Natural killer cell (primary cell): ENCODE results near the gene KRTAP12-2. TPM values are rescaled to one million over a fixed set of nuclear protein-coding genes. Genes with fewer than 3 reads are reported as not detected.

Source experiments
- ATAC-seq, 3 donors: fragments of 150-1000 bp in 2 of 3; fragments of 200-7000 bp in 1 of 3; cut with Tn5 transposase; 1 replicate in 1 of 3; 2 replicates in 2 of 3; pipeline ENCODE4 v1.10.0; 2021; ENCODE audit warnings: mild to moderate bottlenecking in 2 of 3, moderate library complexity in 2 of 3
- DNase-seq, 2 donors: peaks; one replicate each; pipeline versions ENCODE4 v3.0.0 to v3.0.0-alpha.2; 2013 to 2021; ENCODE audit warnings: mixed read lengths in 1 of 2
- H3K27ac ChIP-seq: one replicate; pipeline ENCODE4 v1.5.1; 2013; ENCODE audit warnings: mild to moderate bottlenecking, low read length
- H3K27me3 ChIP-seq: one replicate; pipeline ENCODE4 v1.6.1; 2013; ENCODE audit warnings: low read length; ENCODE audit not compliant: control insufficient read depth, insufficient read depth
- H3K36me3 ChIP-seq: one replicate; pipeline ENCODE4 v1.6.1; 2013; ENCODE audit warnings: low read length; ENCODE audit not compliant: control insufficient read depth, insufficient read depth
- H3K4me1 ChIP-seq: one replicate; pipeline ENCODE4 v1.6.1; 2013; ENCODE audit warnings: low read length; ENCODE audit not compliant: control insufficient read depth, insufficient read depth
- H3K4me3 ChIP-seq: one replicate; pipeline ENCODE4 v1.5.1; 2013; ENCODE audit warnings: low read length
- H3K9me3 ChIP-seq: one replicate; pipeline ENCODE4 v1.6.1; 2013; ENCODE audit warnings: low read length; ENCODE audit not compliant: control insufficient read depth, insufficient read depth
- H3K27ac Mint-ChIP-seq, 2 donors: one replicate each; pipeline ENCODE4 v1.8.0; 2022; ENCODE audit warnings: mild to moderate bottlenecking in 2 of 2, mixed read lengths in 2 of 2, moderate library complexity in 1 of 2
- H3K27me3 Mint-ChIP-seq, 2 donors: one replicate each; pipeline ENCODE4 v1.8.0; 2022; ENCODE audit warnings: low read depth in 2 of 2, mixed read lengths in 2 of 2
- H3K36me3 Mint-ChIP-seq: one replicate; pipeline ENCODE4 v1.8.0; 2022; ENCODE audit warnings: mixed read lengths
- H3K4me1 Mint-ChIP-seq, 2 donors: one replicate each; pipeline ENCODE4 v1.8.0; 2022; ENCODE audit warnings: mixed read lengths in 2 of 2
- H3K4me3 Mint-ChIP-seq: one replicate; pipeline ENCODE4 v1.8.0; 2022; ENCODE audit warnings: mild to moderate bottlenecking, moderate library complexity, mixed read lengths
- H3K9me3 Mint-ChIP-seq, 2 donors: one replicate each; pipeline ENCODE4 v1.8.0; 2022; ENCODE audit warnings: mixed read lengths in 2 of 2
- WGBS: methylation state at CpG from one replicate; pipeline ENCODE4 v1.1.7; 2013; ENCODE audit warnings: missing lambda C conversion rate; ENCODE audit not compliant: insufficient coverage; 5-methylcytosine and 5-hydroxymethylcytosine counted together
- intact Hi-C: fragments of 100-400 bp; cut with micrococcal nuclease; formaldehyde crosslinking; loops from one replicate; pipeline ENCODE4 v1.14.2; 2022
- total RNA-seq, 4 donors: library from RNA; stranded (reverse); fragments of 120-200 nt in 1 of 4; gene quantifications; one replicate each; pipeline versions ENCODE4 v1.2.3 to v1.2.4, GENCODE V29; 2013 to 2022
- TF ChIP-seq, protein P1 (sequence below): fragments of 200-600 bp; IDR thresholded peaks from one replicate; pipeline ENCODE4 v1.8.0; 2022; ENCODE audit warnings: antibody characterized with exemption

The KRTAP12-2 gene
- total RNA-seq, 3 donors from 2014 or later (not counting 1 experiment from before 2014, with no cell fraction given), result not detected

DNA sequence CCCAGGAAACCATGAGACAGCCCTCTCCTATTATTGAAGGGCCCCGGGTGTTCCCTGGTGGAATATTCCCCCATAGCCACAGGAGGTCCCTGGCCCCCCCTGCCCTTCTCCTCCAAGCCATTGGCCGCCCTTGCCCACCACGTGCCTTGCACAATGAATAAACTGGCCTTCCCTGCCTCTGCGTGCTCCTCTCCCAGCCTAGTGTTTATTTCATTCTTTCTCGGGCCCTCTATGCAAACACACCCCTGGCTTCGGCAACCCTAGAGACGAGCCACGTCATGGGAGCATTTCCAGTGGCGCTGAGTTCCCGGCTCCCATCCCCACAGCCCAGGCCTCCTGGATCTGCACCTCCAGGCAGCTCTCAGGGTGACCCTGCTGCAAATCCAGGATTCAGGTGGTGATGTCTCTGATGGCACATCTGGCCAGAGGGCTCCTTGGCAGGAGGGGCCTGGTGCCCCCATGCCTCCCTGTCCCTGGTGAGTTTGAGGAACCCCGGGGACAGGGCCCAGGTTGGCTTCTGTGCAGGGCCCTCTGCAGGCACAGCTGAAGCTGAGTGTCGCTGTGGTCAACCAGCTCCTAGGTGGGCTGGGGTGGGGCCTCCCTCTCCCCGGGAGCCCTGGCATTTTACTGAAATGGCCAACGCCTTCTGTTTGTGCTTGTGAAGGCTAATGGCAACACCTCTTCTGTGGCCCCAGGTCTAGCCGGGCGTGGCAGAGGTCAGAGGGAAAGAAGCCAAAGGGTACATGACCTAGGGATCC lies 36.4 kb upstream of the KRTAP12-2 start:
- no peak overlapping the region for H3K4me3 ChIP-seq
- peaks cover 56% of the 10 kb centered on the region for H3K27me3 ChIP-seq
- H3K4me1 ChIP-seq, result peaks cover 11% of the 10 kb centered on the region
- Mint-ChIP-seq H3K4me3 (no peak overlapping the region), H3K27ac (no peak overlapping the region), H3K9me3 (peaks cover 0 to 3% of the 10 kb centered on the region in 2 donors), H3K27me3 (peaks cover 66 to 72% of the 10 kb centered on the region in 2 donors), H3K4me1 (peaks cover 9 to 15% of the 10 kb centered on the region in 2 donors), H3K36me3 (peaks cover 13% of the 10 kb centered on the region)
- WGBS, result 57% methylated on average over 16 of the region's 16 CpGs
- DNase-seq (no peak), ATAC-seq (no peak)
- intact Hi-C loops, result no loop called here
- TF ChIP-seq, protein P1, sequence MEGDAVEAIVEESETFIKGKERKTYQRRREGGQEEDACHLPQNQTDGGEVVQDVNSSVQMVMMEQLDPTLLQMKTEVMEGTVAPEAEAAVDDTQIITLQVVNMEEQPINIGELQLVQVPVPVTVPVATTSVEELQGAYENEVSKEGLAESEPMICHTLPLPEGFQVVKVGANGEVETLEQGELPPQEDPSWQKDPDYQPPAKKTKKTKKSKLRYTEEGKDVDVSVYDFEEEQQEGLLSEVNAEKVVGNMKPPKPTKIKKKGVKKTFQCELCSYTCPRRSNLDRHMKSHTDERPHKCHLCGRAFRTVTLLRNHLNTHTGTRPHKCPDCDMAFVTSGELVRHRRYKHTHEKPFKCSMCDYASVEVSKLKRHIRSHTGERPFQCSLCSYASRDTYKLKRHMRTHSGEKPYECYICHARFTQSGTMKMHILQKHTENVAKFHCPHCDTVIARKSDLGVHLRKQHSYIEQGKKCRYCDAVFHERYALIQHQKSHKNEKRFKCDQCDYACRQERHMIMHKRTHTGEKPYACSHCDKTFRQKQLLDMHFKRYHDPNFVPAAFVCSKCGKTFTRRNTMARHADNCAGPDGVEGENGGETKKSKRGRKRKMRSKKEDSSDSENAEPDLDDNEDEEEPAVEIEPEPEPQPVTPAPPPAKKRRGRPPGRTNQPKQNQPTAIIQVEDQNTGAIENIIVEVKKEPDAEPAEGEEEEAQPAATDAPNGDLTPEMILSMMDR, result no peak
- peaks cover 9% of the 10 kb centered on the region for H3K9me3 ChIP-seq
- H3K27ac ChIP-seq, result no peak overlapping the region
- H3K36me3 ChIP-seq, result no peaks in the 10 kb centered on the region

DNA sequence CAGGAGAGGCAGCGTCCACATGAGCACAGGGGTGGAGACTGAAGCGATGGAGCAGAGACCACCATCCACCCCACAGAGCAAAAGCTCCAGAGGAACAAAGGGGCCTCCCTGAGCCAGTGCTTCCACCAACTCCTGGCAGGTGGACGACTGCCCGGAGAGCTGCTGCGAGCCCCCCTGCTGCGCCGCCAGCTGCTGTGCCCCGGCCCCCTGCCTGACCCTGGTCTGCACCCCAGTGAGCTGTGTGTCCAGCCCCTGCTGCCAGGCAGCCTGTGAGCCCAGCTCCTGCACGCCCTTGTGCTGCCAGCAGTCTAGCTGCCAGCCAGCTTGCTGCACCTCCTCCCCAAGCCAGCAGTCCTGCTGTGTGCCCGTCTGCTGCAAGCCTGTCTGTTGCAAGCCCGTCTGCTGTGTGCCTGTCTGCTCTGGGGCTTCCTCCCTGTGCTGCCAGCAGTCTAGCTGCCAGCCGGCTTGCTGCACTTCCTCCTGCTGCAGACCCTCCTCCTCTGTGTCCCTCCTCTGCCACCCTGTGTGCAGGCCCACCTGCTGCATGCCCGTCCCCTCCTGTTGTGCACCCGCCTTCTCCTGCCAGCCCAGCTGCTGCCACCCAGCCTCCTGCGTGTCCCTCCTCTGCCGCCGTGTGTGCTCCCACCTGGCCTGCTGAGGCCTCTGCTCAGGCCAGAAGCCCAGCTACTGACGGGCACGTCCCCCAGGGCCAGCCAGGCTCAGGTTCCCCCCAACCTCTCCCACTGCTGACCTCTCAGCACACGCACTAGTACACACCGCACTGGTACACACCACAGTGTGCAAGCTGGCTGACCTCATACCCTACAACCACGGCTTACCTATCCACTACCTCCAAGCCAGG lies 35.6 kb upstream of the KRTAP12-2 start:
- DNase-seq (no peak), ATAC-seq (no peak)
- peaks cover 0 to 3% of the 10 kb centered on the region in 2 donors for H3K9me3 Mint-ChIP-seq
- peaks cover 9 to 23% of the 10 kb centered on the region in 2 donors for H3K4me1 Mint-ChIP-seq
- Histone ChIP-seq H3K36me3 (no peaks in the 10 kb centered on the region), H3K27me3 (peaks cover 55% of the 10 kb centered on the region), H3K9me3 (peaks cover 9% of the 10 kb centered on the region), H3K27ac (no peak overlapping the region), H3K4me3 (no peak overlapping the region), H3K4me1 (peaks cover 11% of the 10 kb centered on the region)
- 79% methylated on average over 22 of the region's 22 CpGs for WGBS
- TF ChIP-seq, protein P1, result no peak
- no peak overlapping the region for H3K4me3 Mint-ChIP-seq
- intact Hi-C loops, result no loop called here
- peaks cover 67 to 72% of the 10 kb centered on the region in 2 donors for H3K27me3 Mint-ChIP-seq
- H3K36me3 Mint-ChIP-seq, result peaks cover 13% of the 10 kb centered on the region
- H3K27ac Mint-ChIP-seq, result no peak overlapping the region

DNA sequence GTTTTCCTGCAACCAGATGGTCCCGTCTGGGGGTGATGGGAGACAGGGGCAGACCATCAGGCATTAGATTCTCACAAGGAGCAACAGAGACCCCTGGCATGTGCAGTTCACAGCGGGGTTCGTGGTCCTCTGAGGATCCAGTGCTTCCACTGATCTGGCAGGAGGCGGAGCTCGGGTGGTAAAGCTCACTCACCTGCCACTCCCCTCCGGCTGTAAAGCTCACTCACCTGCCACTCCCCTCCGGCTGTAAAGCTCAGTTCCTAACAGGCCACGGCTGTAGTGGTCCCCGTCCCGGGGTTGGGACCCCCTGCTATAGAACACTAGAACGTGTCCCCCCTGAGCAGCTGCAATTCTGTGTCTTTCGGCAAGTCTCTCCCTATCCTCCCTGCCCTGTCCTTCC lies 34.8 kb upstream of the KRTAP12-2 start:
- Mint-ChIP-seq H3K27ac (no peak overlapping the region), H3K9me3 (peaks cover 0 to 3% of the 10 kb centered on the region in 2 donors), H3K27me3 (peaks cover 69 to 79% of the 10 kb centered on the region in 2 donors), H3K4me1 (peaks cover 9 to 25% of the 10 kb centered on the region in 2 donors), H3K4me3 (no peak overlapping the region), H3K36me3 (peaks cover 13% of the 10 kb centered on the region)
- no peak for DNase-seq
- no peaks in the 10 kb centered on the region for H3K36me3 ChIP-seq
- H3K4me3 ChIP-seq, result no peak overlapping the region
- WGBS, result 46% methylated on average over 12 of the region's 12 CpGs
- H3K27ac ChIP-seq, result no peak overlapping the region
- H3K4me1 ChIP-seq, result peaks cover 8% of the 10 kb centered on the region
- no peak for ATAC-seq
- peaks cover 49% of the 10 kb centered on the region for H3K27me3 ChIP-seq
- peaks cover 9% of the 10 kb centered on the region for H3K9me3 ChIP-seq
- TF ChIP-seq, protein P1, result no peak
- intact Hi-C loops, result no loop called here
